Measurements from ENCODE around the gene SEMA4D.

Gene SEMA4D

DNA sequence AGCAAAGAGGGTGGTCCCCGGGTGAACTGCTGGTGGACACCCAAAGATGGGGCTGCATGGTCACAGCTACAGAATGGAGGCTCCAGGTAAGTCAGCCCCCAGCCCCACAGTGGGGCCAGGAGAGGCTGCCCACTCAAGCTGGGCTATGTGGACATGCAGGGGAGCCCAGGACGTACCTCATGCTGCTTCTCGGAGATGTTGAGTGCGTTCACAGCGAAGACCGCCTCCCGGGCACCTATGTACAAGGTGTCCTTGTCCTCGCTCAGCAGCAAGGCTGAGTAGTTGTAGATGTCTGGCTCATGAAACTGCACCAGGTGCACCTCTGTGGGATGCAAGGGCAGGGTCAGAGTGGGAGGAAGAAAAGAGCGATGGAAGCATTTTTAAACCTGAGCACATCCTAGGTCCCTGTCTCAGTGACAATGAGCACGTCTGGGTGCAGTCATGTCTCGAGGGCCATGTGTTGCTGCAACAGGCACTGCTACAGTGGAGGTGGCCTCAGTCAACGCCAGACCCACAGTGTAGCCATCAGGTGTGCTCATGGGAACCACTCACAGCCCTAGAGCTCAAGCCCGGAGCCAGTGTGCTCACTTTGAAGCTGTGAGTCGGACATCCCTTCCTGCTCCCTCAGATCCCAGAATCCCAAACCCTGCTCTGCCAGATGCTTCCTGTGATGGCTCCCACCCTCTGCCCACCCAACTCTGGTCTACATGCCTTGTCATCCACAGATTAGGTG is 95.1 kb downstream of the SEMA4D start:
- no peak for DNase-seq

DNA sequence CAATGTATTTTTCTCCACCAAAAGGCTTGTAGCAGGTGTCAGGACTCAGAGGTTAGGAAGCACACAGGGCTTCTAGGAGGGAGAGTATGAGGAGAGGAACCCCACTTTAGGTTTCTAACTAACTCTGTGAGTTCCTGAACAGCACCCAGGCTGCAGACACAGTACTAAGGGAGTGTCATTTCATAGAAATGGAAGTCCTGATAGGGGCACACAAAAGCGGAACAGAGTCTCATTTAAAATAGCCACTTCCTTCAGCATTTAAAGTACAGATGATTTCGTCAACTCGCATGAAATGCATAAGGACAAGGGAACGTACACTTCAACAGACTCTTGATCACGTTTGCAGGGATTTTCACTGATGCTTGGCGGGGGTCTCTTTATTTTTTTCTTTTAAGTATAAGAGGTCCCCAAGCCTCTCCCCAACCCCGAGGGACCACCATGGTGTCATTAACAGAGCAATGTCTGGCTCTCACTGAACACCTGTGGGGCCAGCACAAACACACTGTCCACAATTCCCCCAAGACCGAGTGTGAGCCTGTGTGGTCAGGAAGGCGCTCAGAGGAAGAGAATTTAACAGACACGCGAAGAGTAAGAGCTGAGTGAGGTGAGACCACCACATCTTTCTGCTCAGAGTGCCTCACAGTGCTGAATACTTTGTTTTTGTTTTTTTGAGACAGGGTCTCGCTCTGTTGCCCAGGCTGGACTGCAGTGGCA is 97.4 kb downstream of the SEMA4D start:
- peak; percentile 88 for DNase-seq

DNA sequence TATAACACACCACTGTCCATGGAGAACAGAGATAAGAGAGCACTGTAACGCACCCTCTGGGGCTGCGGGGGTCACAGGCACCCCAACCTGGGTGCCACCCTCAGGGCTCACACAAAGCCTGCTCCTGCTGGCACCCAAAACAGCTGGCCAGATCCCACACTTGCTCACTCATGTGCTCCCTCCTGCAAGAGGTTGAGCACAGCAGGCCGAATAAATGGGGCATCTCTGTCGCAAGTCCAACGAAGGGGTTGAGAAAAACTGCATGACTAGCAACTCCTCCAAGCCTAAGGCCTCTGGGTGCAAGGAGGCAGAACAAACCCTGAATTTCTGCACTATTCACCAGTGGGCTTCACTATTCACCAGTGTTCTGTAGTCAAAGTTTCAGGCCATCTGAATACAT is 99.3 kb downstream of the SEMA4D start:
- no peak for DNase-seq

DNA sequence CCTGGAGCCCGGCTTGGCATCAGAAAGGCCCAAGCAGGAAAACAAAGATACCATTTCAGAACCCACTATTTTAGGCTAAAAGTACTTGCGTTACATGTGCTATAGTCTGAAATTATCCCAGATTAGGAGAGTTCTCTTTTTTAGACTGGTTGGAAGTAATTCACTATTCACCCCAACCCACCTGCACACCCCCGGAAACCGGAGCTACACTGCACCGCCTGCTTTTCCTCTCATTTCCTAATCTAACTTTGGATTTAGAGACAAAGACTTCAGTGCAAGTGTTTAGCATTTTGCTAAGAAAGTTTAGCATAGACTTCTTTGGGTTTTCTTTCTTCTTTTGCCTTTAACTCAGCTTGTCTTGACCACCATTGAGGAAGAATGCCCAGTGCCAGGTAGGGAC is 100.4 kb downstream of the SEMA4D start:
- no peak for DNase-seq

DNA sequence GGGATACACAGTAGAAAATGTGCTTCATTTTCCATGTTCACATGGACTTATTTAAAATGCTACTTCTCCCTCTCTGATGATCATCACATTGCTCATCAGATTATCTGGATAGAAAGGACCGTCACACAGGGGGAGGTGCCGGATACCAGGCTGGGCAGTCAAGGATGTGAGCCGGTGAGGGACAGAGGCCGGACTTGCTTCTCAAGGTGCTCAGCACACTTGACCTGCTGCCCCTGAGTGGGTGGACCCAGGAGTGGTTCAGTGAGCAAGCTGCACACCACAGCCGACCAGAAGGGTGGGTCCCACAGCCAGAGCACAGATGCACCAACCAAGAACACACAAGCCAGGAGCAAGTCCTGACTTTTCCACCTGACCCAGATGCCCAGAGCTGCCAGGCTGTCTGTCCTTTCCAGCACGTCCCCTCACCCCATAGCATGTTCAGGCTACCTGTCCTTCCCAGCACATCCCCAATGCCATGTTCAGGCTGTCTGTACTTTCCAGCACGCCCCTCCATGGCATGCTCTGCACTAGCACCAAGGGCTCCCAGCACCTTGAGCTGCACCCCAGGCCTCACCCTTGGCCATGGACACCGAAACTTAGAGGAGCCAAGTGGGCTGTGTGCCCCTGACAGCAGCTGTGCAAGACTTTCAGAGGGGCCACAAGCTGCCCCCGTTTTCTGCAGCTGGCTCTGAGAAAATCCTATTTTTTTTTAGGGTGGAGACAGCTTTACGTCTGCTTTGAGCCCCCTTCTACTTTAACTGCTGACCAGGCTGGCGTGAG is 101.8 kb downstream of the SEMA4D start:
- DNase-seq = no peak

DNA sequence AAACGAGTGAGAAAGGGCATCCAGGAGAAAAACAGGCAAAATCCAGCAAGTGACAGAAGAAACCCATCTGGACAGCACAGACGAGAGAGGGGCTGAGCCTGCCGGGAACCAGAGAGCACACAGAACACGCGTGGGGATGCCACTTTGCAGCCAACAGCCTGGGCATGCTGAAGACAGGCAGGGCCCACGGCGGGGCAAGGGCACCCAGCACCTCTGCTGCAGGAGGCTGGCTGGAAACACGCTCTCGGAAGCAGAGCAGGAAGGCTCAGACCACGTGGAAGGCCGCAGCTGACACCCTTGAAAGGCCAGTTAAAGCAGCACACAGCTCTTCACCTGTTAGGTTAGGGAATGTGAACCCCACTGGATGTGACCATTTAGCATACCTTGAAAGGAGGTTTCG is 103.5 kb downstream of the SEMA4D start:
- no peak for DNase-seq

DNA sequence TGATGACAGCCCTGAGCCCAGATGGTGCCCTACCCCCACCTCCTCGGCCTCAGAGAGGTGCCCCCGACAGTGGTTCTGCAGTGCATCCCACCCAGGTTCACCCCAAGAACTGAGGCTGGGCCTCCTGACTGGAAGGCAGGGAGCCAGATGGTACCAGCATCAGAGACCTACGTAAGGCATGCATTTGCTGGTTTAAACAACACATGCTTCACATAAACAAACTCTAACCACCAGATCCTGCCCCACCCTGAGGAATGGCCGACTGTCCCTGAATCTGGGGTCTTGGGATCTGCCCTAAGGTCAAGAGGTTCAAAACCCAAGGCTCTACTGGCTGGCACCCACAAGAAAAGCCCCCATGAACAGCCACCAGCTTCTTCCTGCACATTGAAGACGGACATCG is 106.3 kb downstream of the SEMA4D start:
- no peak for DNase-seq

DNA sequence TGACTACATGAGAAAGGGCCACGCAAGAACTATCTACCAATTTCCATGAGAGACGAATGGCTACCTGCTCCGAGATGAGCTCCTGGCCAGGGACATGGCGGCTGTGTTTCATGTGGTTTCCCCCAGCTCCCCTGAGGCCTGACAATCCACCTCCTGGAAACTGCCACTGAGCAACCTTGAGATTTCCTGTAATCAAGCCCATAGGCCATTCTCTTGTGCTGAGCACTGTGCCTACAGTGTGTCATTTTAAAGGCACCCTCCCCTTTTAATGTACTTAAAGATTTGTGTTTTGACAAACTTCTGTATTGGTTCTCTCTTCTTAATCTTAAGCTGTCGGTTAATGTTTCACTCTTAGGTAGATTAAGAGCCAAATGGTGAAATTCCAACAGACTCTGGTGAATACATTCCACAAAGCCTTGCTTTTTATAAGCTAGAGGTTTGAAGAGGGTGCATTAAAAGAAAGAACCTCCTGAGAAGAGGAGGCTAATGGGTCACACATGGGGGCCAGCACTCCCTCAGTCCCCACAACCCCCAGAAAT is 107.3 kb downstream of the SEMA4D start:
- no peak for DNase-seq

DNA sequence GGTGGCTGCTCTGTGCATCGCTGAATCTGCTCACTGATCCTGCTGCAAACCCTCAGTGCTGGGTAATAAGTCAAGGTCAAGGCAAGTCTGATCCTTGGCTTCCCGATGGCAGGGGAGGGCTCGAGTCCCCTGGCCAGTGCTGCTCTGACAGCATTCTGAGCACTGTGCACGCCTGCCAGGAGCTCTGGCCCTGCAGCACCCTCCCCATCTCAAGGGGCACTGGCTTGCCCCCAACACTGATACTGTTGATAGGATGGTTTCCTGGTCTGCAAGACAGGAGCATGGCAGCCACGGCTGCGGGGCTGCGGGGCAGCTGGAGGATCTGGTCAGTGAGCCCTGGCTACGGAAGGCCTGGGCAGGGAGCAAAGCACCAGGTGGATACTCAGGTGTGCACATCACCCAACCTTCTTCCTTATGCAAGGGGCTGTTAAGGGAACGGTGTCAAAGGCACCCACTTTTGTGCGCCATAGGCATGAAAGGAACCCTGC is 107.8 kb downstream of the SEMA4D start:
- DNase-seq = no peak

DNA sequence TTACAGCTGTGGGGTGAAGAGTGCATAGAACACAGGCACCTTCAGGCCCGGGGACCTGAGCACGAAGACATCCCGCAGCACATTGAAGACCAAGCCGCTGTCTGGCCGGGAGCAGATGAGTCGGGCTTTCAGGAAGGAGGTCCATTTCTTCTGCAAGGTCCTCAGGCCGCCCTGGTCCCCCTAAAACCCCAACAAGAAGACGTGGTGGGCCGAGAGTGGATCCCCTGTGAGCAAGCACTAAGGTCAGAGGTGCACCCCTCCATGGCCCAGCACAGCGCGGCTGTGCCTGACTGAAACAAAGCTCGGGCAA is 109.1 kb downstream of the SEMA4D start:
- no peak for DNase-seq

DNA sequence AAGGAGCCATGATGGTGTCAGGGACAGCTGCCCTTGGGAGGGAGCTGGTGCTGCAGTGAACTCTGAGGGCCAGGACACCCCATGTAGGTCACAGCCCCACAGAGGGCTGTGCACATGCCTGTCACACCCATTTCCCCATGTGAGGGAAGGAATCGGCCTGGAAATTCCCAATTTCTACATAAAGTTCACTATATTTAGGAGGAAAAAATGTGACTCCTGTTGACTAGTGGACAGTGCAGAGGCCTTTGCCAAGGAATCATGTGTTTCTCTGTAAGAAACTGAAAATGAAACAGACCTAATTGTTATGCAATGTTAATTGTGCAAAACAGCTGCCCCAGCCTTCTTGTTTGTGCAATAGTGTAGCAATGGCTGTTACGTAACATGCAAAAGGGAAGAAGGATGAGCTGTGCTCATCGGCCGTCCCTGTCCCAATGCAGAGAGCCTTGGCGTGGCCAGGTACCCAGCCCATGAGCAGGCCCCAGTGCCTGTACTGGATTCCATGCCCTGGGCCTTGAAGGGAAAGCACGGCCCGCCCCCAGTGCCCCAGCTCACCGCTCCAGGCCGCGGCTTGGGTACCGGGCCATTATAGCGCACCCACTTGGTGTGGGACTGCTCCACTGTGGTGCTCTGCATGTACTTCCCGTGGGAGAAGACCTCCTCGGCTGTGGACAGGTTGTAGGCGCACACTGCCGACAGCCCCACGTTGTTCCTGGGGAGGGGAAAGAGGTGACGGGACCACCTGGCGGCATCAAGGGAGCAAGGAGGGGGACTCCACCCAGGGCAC is 109.6 kb downstream of the SEMA4D start:
- DNase-seq = peak; percentile 98

DNA sequence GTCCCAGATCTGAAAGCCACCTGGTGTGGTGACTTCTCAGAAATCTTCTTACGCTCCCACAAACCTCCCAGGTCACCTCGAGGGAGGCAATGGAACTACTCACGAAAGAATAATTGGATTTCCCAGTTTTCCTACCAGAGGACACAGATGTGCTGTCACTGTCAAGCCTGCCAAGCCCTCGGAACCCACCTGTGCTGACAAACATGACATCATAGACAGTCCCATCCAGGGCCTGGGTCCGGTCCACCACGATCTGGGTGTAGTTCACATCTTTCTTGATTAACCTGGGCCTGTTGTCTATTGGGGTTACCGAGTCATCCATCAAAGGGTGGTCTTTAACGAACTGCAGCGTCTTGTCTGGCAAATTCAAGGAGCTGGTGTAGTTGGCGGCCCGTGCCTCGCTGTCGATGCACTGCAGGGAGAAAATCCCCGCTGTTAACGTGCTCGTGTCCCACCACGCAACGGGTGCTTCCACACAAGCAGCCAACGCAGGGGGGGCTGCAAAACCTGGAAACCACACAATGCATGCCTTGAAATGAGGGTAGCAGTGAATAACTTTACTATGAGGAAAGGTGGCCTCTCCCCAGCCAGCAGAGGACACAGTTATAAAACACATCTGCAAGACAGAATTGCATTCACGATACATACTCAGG is 110.6 kb downstream of the SEMA4D start:
- DNase-seq = no peak

DNA sequence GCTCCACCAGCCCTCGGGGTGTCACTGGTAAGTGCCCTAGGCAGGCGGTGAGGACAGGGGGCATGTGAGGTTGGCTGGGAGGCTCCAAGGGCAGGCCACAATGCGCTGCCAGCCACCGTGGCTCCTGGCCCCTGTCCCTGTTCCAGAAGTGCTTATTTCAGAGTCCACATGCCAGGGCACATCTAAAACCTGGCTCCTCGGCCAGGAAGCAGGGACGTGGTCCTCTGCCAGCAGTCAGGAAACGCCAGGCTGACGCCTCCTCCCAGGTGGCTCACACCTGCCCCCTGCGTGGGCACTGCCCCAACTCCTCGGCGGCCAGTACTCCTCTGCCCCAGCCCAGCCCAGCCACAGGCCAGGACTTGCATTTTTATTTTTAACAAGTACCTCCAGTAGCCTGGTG is 111.1 kb downstream of the SEMA4D start:
- DNase-seq = no peak

DNA sequence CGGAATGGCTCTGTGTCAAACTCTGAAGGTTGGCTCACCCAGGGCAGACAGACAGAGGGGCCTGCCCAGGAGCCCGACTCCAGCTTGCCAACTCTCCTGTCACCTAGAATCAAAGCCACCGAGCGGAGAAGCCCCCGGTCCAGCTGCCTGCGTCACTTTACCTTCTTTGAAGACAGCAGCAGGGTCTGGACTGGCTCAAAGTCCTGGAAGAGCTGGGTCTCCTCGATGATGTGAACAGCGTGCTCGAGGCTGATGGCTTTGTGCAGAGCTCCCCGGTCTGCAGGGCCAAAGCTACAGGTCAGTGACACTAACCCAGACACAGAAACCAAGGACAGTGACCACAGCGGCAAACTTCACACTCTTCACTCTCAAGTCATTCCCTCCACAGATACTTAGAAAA is 111.7 kb downstream of the SEMA4D start:
- no peak for DNase-seq

DNA sequence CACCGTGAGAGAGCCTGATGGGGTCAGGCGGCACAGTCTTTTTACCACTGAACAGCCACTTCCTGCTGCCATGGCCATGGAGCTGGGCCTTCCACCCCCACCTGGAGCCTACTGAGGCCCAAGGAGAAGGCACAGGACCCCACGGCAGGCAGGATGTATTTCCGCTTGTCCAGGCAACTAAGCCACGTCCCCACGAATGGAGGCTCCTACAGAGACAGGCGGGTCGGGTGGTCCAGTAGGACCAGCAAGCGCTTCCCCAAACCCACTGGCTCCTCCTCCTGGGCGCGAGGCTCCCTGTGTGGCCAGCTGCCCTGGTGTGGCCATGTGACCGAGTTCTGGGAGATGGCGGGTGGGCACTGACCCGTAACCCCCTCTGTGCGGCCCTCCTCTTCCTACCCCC is 113.1 kb downstream of the SEMA4D start:
- no peak for DNase-seq

DNA sequence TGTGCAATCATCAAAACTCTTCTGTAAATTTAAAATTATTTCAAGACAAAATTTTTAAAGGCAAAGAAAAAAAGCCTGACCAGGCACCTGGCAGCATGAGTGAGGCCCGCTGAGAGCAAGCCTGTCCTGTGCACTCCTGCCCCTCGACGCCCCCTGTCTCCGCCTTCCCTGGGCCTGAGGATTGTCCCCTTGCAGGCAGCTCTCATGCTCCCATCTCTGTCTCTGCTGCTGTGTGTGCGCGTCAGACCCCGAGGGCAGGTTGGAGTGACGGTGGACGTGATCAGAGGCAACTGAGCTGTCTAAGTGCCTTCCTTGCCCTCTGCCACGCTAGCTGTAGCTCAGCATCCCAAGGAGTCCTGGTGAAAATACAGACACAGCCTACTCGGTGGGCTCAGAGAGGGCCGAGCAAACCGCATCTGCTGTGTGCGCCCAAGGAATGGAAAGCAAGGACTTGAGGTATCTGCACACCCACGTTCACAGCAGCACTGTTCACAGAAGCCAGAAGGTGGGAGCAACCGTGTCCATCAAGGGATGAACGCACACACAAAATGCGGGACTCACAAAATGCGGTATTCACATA is 114.1 kb downstream of the SEMA4D start:
- DNase-seq = no peak

DNA sequence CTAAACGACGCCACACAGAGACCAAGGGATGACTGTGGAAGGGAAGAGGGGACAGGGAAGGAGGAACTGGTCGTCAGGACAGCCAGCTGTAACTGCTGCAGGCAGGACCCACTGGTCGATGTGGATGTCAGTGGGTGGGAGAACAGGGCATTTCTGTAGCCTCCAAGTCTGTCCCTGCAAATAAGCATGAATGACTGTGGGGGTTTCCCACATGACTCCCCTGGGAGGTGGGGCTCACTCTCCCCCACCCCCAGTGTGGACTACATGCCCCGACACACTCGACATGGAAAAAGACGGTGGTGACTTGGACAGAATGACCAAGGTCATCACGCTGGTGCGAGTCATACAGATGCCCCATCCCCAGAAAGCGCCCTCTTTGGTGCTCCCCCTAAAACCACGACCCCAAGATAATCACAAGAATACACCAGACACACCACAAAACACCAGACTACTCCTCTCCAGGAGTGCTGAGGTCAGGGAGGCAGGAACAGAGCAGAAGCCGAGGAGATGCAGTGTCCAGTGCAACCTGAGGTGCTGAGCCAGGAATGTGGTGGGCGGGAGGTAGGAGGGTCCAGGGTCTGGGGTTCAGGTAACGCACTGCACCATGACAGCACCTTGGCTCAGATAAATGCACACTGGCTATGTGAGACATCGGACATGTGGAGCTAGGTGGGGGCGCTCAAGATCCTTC is 114.7 kb downstream of the SEMA4D start:
- DNase-seq = no peak

DNA sequence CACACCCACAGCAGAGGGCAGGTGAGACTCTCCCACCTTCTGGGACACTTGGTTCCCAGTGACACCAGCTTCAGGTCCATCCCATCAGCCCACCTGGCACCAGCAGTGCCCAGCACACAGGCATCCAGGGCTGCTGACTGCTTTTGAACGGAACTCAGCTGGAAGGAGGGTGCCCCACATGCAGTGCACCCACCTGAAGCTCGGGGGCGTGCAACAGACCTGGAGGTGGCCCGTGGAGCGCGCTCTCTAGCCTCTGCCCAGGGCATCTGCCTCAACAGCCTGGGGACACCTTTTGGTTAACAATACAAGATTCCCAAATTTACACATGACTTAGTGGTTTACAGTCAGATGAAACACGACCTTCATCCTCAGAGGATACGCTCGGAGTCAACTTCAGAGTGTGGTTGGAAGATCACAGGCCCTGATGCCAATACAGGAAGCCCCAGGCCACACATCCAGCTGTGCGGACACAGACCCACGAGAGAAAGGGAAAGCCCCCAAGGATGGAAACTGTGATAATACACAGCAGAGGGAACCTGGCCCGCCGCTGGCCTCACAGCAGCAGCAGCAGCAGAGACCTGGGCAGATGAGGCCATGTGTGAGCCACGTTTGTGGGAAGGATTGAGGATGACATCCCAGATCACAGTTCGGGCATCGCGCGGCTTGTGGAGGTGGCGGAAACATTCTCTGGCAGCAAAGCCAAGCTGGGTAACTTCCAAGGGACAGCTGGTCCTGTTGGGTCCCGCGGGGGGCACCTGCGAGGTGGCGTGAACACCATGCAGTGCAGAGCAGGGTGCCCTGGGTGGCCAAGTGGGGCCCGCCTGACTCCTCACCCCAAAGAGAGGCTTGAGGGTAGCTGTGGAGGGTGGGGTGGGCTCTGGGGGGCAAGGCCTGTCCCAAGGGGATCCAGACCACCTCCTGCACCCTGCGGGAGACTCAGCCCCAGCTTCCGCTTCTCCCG is 115.6 kb downstream of the SEMA4D start:
- DNase-seq = no peak

DNA sequence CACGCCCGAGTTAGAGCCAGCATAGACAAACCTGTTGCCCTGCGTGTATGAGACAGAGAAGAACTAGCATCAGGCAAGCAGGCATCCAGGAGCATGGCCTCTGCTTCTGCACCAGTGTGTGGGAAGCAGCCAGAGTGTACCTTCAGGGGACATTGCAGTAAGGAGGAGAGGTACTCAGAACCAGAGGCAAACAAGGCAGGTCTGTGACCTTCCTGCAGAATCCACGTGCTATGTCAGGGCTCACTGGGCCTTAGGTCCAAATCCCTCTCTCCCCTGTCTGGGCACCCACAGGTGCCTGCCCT is 116.7 kb downstream of the SEMA4D start:
- no peak for DNase-seq
